ENCODE measurements around the gene SIRPA.

The SIRPA gene

DNA sequence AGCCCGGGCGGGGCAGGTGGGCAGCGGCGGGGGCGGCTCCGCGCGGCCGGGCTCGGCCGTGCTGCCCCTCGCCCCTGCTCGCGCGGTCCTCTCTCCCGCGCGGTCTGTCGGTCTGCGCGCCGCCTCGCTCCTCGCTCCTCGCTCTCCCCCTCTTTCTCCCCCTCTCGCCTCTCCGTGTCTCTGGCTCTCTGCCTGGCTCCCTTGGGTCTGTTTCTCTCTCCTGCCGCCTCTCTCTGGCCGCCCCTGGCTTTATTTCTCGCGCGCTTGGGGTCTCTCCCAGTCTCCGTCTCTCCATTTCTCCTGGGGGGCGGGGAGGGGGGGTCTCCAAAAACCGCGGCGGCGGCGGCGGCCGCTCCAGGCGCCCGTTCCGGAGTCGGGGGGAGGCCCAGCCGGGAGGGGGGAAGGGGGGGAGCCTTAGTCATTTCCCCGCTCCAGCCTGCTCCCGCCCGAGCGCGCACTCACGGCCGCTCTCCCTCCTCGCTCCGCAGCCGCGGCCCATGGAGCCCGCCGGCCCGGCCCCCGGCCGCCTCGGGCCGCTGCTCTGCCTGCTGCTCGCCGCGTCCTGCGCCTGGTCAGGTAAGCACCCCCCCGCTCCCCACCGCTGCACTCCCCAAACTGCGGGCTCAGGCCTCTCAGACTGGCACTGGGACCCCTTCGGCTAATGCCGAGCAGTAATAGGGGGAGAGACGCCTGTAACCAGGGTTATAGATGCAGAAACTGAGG lies at the start of gene SIRPA:
Gene SIRPA (plus strand): TSS at position 457 of the 723 bp plus-strand sequence. CDS start 41 bp downstream, at position 498.
- DNase-seq (ENCODE audit: low read depth in 2 of 2): no peak

DNA sequence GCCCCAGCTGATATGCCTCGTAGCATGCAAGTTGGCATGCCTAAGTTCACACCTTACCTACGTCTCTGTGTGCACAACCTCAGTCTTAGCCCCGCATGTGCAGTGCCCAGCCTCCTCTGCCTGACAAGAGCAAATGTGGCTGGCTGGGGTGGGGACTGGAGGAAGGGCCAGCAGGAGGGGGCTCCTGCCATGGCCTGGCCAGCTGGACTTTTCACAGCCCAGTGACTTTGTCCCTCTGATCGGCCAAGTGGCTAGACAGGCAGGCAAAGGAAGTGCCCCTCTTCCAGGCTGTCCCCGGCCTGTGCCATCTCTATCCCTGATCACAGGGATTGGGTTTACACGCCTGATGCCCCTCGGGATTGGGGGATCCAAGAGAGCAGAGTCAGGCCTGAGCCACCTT lies 49.5 kb upstream of the SIRPA start:
- no peak for DNase-seq (ENCODE audit: low read depth in 2 of 2)

- DNase-seq (ENCODE audit: low read depth in 2 of 2): no peak
Measured at GRCh38 chr20:1846341-1846740, 48.9 kb upstream of the SIRPA start.

DNA sequence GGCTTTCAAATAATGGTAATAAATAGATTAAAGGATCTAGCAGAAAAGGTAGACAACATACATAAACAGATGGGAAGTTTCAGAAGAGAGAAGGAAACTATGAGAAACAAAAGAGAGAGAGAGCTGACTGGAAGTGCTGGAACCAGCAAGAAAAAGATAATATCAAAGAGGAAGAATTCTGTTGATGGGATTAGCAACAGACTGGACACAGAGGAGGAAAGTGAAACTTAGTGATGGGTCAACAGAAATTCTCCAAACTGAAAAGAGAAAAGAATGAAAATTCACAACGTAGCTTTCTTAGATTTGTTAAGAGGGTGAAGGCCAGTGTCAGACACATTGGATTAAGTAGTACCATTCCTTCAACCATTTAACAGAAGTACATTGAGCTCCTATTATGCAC lies 48.3 kb upstream of the SIRPA start:
- no peak for DNase-seq (ENCODE audit: low read depth in 2 of 2)

DNA sequence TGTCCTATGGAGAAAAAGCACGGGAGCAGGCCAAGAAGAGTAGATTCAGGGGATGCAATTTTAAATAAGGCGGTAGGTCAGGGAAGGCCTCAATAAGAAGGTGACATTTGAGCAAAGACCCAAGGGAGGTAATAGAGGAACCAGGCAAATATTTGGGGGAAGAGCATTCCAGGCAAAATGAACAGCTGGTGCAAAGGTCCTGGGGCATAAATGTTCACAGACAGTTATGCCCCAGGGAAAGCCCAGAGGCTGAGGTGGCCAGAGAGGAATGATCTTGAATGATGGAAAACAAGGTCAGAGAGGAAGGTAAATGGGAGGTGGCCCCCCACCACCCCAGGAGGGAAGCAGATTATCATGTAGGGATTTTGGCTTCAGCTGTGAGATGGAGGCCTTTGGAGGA lies 47.4 kb upstream of the SIRPA start:
- DNase-seq (ENCODE audit: low read depth in 2 of 2): no peak

DNA sequence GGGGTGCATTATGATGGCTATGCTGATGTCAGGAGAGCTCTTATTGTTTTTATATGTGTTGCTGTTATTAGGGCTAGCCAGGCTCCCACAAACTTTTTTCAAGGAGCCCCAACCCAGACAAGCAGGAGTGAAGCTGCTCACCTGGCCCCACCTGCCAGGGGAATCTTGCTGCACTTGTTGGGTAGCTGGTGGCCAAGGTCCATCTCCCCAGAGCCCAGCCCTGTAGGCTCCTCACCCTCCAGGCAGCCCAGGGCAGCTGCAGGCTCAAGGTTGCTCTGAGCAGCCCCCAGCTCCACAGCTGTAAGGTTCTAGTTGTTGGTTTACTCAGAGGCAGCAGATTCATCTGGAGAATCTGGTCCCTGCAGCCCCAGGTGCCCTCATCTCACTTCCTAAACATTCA lies 46.8 kb upstream of the SIRPA start:
- no peak for DNase-seq (ENCODE audit: low read depth in 2 of 2)

DNA sequence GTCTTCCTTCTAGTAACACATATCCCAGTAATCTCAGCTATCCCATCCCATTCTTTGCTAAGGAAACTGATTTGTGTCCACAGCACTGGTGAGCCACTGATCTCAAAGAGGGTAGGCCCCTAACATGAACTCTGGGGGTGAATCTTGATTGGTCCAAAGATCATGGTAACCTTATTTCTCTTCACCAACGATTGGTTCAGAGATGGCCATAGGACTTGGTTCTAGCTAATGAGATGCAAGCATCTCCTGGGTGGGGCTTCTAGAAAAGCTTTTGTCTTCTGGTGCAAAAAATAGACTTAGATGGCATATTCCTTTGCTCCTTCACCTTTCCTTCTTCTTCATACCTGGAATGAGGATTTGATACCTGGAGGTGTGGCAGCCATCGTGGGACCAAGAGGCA lies 43.8 kb upstream of the SIRPA start:
- no peak for DNase-seq (ENCODE audit: low read depth in 2 of 2)

DNA sequence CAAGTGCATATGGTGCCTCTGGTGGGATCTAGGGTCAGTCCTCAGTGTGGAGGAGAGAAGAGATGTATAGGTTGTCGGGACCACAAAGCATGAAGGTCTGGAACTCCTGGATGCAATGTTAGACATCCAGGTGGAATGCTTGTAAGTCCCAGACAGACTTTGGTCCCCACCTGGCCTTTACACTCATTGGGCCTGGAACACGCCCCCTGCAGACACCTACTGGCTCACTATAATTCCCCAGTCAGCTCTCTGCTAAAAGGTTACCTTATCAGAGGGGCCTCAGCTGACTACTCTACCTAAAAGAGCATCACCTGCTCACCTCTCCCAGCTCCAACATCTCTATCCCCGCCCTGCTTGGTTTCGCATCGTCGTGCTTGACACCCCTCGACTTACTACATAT lies 41.7 kb upstream of the SIRPA start:
- DNase-seq (ENCODE audit: low read depth in 2 of 2): no peak

DNA sequence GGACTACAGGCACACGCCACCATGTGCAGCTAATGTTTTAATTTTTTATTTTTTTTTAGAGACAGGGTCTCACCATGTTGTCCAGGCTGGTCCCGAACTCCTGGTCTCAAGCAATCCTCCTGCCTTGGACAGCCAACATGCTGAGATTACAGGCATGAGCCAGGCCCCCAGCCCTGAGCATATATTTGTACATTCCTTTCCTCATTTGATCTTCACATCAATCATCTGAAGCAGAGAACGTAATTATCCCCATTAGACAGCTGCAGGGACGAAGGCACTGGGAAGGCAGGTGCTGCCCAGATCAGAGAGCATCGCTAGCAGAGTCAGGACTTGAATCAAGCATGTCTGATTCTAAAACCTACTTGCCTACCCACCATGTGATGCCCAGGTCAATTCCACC lies 41.0 kb upstream of the SIRPA start:
- no peak for DNase-seq (ENCODE audit: low read depth in 2 of 2)

DNA sequence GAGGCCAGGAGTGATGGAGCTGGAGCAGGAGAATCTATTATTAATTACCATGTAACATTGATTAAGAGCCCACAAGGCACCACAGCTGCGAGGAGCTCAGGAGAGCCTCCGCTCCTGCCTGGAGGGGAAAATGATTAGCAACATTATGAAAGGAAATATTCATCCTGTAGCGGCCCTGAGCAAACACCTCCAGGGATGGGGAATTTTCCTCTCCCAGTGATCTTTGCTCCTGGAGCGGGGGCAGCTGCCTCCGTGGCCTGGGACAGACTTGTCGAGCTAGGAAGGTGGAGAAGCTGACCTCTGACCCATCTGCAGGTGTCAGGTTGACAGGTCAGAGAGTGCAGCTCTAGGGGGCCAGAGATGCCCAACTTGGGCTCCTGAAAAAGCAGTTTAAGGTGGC lies 40.1 kb upstream of the SIRPA start:
- no peak for DNase-seq (ENCODE audit: low read depth in 2 of 2)

DNA sequence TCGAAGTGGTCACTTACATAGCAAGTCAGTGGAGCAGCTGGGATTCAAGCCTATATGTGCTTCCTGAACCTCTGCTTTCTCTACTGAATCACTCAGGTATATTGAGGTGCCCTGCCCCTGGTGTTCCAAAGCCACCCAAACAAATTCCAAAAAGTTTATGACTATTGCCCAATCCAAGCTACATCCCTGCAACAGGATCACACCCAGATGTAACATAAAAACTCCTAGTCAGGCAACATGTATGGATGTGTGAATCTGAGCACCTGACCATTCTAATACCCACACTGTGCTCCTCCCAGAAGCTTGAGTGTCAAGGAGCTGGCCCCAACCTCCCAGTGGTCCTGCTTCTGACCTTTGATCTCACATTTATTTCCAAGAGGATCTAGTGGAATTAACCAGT lies 39.5 kb upstream of the SIRPA start:
- no peak for DNase-seq (ENCODE audit: low read depth in 2 of 2)

- no peak for DNase-seq (ENCODE audit: low read depth in 2 of 2)
Measured at GRCh38 chr20:1856424-1856823, 38.8 kb upstream of the SIRPA start.

GRCh38 chr20:1857466-1857865 lies 37.7 kb upstream of the SIRPA start:
- no peak for DNase-seq (ENCODE audit: low read depth in 2 of 2)

DNA sequence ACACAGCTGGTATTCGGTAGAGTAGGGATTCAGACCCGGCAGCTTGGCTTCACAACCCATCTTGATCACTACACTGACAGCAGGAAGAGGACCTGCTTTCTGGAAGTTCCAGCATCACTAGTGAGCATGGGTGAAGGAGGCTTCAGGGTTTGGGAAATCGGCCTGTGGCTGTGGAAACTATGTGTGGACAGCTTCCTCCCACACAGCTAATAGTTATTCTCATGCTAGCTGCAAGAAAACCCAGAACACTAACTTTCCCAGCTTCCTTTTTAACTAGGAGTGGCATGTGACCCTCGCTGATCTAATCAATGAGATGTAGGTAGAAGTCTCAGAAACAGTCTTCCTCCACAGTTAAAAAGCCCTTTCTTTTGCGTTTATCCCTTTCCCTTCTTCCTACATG lies 36.3 kb upstream of the SIRPA start:
- DNase-seq (ENCODE audit: low read depth in 2 of 2): no peak

DNA sequence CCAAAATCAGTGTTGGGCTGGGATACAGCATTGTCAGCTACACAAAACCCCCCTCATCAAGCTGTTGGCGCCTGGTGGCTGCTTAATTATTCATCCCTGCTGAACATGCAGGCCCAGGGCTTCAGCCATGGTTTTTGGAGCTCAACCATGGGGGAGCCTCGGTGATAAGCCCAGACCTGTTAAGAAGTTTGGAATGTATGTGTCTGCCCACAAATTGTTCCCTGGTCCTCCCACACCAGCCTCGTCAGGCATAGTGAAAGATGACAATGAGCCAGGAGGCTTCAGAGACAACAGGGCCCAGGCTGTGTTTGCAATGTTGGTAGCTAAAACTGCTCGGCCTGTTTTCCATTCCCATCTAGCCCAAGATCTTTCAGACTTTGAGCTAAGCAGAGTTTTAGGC lies 34.8 kb upstream of the SIRPA start:
- DNase-seq (ENCODE audit: low read depth in 2 of 2): no peak

DNA sequence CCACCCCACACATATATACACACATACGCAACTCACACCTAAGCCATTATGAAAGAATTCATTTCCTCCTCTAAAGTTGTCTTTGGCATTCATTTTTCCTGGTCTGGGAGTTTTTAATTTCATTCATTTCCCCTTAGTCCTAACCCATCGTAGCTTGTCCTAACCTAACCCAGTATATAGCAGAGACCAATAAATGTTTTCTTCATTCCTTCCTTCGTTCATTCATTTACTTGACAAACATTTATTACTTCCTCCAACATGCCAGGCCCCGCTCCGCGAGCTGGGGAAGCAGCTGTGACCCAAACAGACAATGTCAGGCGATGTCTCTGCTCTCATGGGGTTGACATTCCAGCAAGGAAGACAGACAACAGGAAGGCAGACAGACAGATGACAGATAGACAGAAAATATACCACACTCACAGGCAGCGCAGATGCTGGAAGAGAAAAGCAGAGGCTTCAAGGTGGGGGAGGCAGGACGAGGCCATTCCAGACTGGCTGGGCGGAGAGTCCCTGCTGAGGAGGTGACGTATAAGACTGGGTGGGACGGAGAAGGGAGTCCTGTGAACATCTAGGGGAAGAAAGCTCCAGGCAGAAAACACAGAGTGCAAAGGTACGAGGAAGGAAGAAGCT lies 33.7 kb upstream of the SIRPA start:
- no peak for DNase-seq (ENCODE audit: low read depth in 2 of 2)

DNA sequence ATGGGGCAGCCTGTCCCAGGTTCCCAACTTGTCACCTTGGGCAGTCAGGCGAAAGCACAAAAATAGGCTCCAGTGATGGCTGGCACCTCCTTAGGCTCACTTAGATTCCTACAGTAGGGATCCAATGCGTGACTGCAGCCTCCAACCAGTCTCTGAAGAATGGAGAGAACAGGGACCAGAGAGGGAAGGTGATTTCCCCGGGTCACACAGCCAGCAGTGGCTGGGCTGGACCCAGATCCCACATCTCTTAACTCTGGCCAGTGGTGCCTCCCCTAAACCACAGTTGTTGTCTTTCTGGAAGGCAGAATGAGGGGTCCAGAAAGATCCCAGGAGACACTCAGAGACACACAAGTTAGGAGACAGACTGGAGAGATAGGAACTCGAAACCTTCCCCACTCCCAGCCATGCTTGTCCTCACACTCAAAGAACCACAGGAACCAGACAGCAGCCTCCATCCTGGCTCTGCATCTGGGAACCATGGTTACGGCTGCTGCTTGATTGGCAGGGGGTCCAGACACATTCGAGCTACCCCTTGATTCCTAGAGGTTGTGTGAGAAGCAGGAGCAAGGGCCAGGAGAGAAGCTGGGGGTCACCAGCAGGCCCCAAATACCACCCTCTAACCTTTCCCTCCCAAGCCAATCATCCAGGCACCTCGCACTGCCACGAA lies 33.1 kb upstream of the SIRPA start:
- no peak for DNase-seq (ENCODE audit: low read depth in 2 of 2)

DNA sequence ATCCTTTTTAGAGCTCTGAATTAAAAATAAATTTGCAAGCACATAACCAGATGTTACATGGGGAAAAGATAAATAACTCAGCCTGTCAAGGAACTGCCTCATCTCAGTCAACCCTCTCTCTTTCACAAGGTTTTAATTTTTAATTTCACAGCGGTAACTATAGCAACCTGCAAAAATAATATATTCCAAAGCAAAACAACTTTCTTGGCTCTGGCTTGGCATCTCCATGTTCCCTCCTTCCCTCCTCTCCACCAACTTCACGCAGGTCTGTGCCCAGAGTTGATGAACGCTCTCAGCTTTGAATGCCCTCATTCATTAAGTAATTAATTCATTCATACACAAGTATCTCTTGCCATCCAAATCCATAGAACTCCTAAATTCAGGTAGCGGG lies 32.5 kb upstream of the SIRPA start:
- DNase-seq (ENCODE audit: low read depth in 2 of 2): no peak

- DNase-seq (ENCODE audit: low read depth in 2 of 2): no peak
Measured at GRCh38 chr20:1863296-1863695, 31.9 kb upstream of the SIRPA start.

- no peak for DNase-seq (ENCODE audit: low read depth in 2 of 2)
Measured at GRCh38 chr20:1866834-1867233, 28.4 kb upstream of the SIRPA start.

- no peak for DNase-seq (ENCODE audit: low read depth in 2 of 2)
Measured at GRCh38 chr20:1867495-1868260, 27.5 kb upstream of the SIRPA start.

DNA sequence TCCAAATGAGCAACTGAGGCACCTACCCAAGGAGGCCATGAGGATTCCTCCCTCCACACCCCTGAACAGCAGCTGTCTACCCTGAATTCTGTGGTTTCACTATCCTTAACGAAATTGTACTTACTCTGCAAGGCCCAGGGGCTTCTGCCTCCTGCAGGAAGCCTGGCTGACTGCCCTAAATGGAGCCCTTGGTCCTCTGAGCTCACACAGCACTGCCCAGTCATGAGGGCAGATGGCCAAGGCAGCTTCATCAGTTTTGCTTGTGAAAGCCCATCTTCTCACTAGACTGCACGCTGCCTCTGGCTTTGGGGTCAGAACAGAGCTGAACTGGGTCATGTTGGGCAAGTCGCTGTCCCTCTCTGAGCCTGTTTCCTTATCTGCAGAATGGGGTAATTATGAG lies 26.4 kb upstream of the SIRPA start:
- no peak for DNase-seq (ENCODE audit: low read depth in 2 of 2)

GRCh38 chr20:1870323-1870722 lies 24.9 kb upstream of the SIRPA start:
- no peak for DNase-seq (ENCODE audit: low read depth in 2 of 2)
